Measurements from ENCODE around the gene ACYP1. TPM values are rescaled to one million over a fixed set of nuclear protein-coding genes. Genes with fewer than 3 reads are reported as not detected.

Gene ACYP1
- total and polyA plus RNA-seq, 9 of the 15 experiments (the other 6 are each of a cell fraction or from before 2014, with no cell fraction given) = 19.9 to 113 (median 52.3) TPM

DNA sequence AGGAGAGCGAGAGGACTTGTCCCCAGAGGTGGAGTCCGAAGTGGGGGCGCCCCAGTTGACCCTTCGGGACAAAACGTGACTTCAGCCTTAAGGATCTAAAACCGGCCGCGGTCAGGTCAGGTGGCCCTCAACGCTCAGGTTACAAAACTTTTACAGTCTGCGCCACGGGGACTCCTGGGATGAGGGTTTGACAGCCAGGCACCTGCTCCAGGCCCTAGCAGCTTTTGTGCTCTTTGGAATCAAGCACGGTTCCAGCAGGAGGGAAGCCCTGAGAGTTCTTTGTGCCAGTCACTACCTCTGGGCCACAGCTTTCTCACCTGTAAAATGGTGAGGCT is 6.0 kb upstream of the ACYP1 start:
- Histone ChIP-seq H3K79me2 (ENCODE audit: control insufficient read depth, insufficient read depth, low read length) (peaks cover 63% of the 10 kb centered on the region), H3K4me3 (peak overlapping the region; percentile 41), H3K9me3 (replicated peaks; ENCODE audit: control insufficient read depth, insufficient read depth, low read depth, low read length) (no peaks in the 10 kb centered on the region), H3K27ac (ENCODE audit: extremely low read depth, low read depth, low read length) (peak overlapping the region; percentile 93), H2AFZ (ENCODE audit: low read depth, low read length) (peak overlapping the region; percentile 86), H3K9ac (ENCODE audit: insufficient read depth in 1 of 2, low read depth in 2 of 2, low read length in 2 of 2) (peak overlapping the region; percentile 87 to 91), H3K4me2 (ENCODE audit: insufficient read depth, low read length) (peak overlapping the region; percentile 96), H3K36me3 (ENCODE audit: control insufficient read depth, insufficient read depth, low read length) (no peaks in the 10 kb centered on the region; the same call in 2 of the 3 replicates), H3K27me3 (ENCODE audit: control insufficient read depth in 2 of 2, insufficient read depth in 2 of 2, low read length in 2 of 2) (no peaks in the 10 kb centered on the region), H4K20me1 (replicated peaks; ENCODE audit: control insufficient read depth, insufficient read depth, low read length) (no peaks in the 10 kb centered on the region), H3K9me1 (ENCODE audit: control insufficient read depth, insufficient read depth, low read length) (peaks cover 3% of the 10 kb centered on the region), H3K4me1 (replicated peaks in 1 of 2; ENCODE audit: control insufficient read depth in 2 of 2, insufficient read depth in 2 of 2, low read length in 2 of 2) (peaks cover 26 to 32% of the 10 kb centered on the region in 2 experiments; a peak in 4 of 5 replicates)
- peak; percentile 44 for ATAC-seq
- 0 out of 2 replicates have a peak, but pooled peaks have one; percentile 6 for TF ChIP-seq BHLHE40 (IDR thresholded peaks at IDR 0.05; ENCODE audit: low read length)
- no peak for TF ChIP-seq EHMT2 (IDR thresholded peaks at IDR 0.05)
- 0 out of 2 replicates have a peak, but pooled peaks have one; percentile 53 for TF ChIP-seq ZC3H4 (CRISPR knock-in tag; IDR thresholded peaks at IDR 0.05; ENCODE audit: borderline replicate concordance)
- 0 out of 2 replicates have a peak, but pooled peaks have one; percentile 2 for TF ChIP-seq MTA1 (IDR thresholded peaks at IDR 0.05; ENCODE audit: borderline replicate concordance)
- no peak for TF ChIP-seq CEBPB (tag; IDR thresholded peaks at IDR 0.05)
- TF ChIP-seq SIN3A (IDR thresholded peaks at IDR 0.05; ENCODE audit: borderline replicate concordance in 2 of 2, control insufficient read depth in 1 of 2, low read depth in 2 of 2, low read length in 2 of 2) = 0 out of 4 replicates have a peak, but pooled peaks of 1 of the 2 experiments have one; percentile 10
- TF ChIP-seq, protein P1, sequence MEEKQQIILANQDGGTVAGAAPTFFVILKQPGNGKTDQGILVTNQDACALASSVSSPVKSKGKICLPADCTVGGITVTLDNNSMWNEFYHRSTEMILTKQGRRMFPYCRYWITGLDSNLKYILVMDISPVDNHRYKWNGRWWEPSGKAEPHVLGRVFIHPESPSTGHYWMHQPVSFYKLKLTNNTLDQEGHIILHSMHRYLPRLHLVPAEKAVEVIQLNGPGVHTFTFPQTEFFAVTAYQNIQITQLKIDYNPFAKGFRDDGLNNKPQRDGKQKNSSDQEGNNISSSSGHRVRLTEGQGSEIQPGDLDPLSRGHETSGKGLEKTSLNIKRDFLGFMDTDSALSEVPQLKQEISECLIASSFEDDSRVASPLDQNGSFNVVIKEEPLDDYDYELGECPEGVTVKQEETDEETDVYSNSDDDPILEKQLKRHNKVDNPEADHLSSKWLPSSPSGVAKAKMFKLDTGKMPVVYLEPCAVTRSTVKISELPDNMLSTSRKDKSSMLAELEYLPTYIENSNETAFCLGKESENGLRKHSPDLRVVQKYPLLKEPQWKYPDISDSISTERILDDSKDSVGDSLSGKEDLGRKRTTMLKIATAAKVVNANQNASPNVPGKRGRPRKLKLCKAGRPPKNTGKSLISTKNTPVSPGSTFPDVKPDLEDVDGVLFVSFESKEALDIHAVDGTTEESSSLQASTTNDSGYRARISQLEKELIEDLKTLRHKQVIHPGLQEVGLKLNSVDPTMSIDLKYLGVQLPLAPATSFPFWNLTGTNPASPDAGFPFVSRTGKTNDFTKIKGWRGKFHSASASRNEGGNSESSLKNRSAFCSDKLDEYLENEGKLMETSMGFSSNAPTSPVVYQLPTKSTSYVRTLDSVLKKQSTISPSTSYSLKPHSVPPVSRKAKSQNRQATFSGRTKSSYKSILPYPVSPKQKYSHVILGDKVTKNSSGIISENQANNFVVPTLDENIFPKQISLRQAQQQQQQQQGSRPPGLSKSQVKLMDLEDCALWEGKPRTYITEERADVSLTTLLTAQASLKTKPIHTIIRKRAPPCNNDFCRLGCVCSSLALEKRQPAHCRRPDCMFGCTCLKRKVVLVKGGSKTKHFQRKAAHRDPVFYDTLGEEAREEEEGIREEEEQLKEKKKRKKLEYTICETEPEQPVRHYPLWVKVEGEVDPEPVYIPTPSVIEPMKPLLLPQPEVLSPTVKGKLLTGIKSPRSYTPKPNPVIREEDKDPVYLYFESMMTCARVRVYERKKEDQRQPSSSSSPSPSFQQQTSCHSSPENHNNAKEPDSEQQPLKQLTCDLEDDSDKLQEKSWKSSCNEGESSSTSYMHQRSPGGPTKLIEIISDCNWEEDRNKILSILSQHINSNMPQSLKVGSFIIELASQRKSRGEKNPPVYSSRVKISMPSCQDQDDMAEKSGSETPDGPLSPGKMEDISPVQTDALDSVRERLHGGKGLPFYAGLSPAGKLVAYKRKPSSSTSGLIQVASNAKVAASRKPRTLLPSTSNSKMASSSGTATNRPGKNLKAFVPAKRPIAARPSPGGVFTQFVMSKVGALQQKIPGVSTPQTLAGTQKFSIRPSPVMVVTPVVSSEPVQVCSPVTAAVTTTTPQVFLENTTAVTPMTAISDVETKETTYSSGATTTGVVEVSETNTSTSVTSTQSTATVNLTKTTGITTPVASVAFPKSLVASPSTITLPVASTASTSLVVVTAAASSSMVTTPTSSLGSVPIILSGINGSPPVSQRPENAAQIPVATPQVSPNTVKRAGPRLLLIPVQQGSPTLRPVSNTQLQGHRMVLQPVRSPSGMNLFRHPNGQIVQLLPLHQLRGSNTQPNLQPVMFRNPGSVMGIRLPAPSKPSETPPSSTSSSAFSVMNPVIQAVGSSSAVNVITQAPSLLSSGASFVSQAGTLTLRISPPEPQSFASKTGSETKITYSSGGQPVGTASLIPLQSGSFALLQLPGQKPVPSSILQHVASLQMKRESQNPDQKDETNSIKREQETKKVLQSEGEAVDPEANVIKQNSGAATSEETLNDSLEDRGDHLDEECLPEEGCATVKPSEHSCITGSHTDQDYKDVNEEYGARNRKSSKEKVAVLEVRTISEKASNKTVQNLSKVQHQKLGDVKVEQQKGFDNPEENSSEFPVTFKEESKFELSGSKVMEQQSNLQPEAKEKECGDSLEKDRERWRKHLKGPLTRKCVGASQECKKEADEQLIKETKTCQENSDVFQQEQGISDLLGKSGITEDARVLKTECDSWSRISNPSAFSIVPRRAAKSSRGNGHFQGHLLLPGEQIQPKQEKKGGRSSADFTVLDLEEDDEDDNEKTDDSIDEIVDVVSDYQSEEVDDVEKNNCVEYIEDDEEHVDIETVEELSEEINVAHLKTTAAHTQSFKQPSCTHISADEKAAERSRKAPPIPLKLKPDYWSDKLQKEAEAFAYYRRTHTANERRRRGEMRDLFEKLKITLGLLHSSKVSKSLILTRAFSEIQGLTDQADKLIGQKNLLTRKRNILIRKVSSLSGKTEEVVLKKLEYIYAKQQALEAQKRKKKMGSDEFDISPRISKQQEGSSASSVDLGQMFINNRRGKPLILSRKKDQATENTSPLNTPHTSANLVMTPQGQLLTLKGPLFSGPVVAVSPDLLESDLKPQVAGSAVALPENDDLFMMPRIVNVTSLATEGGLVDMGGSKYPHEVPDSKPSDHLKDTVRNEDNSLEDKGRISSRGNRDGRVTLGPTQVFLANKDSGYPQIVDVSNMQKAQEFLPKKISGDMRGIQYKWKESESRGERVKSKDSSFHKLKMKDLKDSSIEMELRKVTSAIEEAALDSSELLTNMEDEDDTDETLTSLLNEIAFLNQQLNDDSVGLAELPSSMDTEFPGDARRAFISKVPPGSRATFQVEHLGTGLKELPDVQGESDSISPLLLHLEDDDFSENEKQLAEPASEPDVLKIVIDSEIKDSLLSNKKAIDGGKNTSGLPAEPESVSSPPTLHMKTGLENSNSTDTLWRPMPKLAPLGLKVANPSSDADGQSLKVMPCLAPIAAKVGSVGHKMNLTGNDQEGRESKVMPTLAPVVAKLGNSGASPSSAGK (IDR thresholded peaks at IDR 0.05) = peak; percentile 1; the same call in 1 of the 2 replicates
- no peak for TF ChIP-seq ZNF57 (CRISPR knock-in tag; IDR thresholded peaks at IDR 0.05)
- ChIA-PET CTCF (ENCODE audit: low intra/inter-chr PET ratio) (no interaction called here), POLR2A (interaction anchor here (0.5 to 2.0 kb wide), 12 partner anchors 9 to 417 kb away, joined by 3 to 5 read pairs (median 3); partner anchors contain the start of genes EIF2B2, MLH3 and NEK9)
- WGBS (ENCODE audit: insufficient coverage, low coverage, missing lambda C conversion rate) = 2% methylated on average over 9 of the region's 12 CpGs
- no TSS peak for BruUV-seq (replicated peaks)
- intact Hi-C loops (cut with micrococcal nuclease) = no loop called here
- DNase-seq (ENCODE audit: extremely low read depth in 1 of 4, low spot score in 3 of 4) = no peak
- in situ Hi-C loops (cut with MboI) = loop anchor here (10.0 kb wide), 1 partner anchor 155 kb away; no protein-coding TSS in a partner anchor
- FAIRE-seq = no peak
